HG03095 (cell line): ENCODE data around the gene GMIP.

Experiments used
- ATAC-seq: cut with Tn5 transposase; IDR thresholded peaks from one replicate; pipeline ENCODE4 v1.9.1; 2021; ENCODE audit warnings: moderate library complexity; ENCODE audit not compliant: unreplicated experiment

The GMIP gene

GRCh38 chr19:19661141-19661674 lies 17.8 kb upstream of the GMIP start:
- no peak for ATAC-seq

GRCh38 chr19:19659646-19660245 lies 16.3 kb upstream of the GMIP start:
- no peak for ATAC-seq

- no peak for ATAC-seq
Observed at GRCh38 chr19:19657397-19657783, 13.9 kb upstream of the GMIP start.

- ATAC-seq, result no peak
Observed at GRCh38 chr19:19656451-19657396, 13.3 kb upstream of the GMIP start.

GRCh38 chr19:19655641-19656343 lies 12.3 kb upstream of the GMIP start:
- ATAC-seq, result no peak

- ATAC-seq, result no peak
Observed at GRCh38 chr19:19655051-19655594, 11.7 kb upstream of the GMIP start.

- no peak for ATAC-seq
Observed at GRCh38 chr19:19654441-19654840, 11.0 kb upstream of the GMIP start.

GRCh38 chr19:19653597-19654147 lies 10.2 kb upstream of the GMIP start:
- ATAC-seq, result no peak

GRCh38 chr19:19652482-19653295 lies 9.2 kb upstream of the GMIP start:
- ATAC-seq, result no peak

- no peak for ATAC-seq
Observed at GRCh38 chr19:19651076-19651475, 7.6 kb upstream of the GMIP start.

- no peak for ATAC-seq
Observed at GRCh38 chr19:19650331-19650730, 6.9 kb upstream of the GMIP start.

GRCh38 chr19:19649580-19649995 lies 6.1 kb upstream of the GMIP start:
- ATAC-seq, result no peak

- no peak for ATAC-seq
Observed at GRCh38 chr19:19649155-19649554, 5.7 kb upstream of the GMIP start.

GRCh38 chr19:19647037-19647835 lies 3.8 kb upstream of the GMIP start:
- no peak for ATAC-seq

- ATAC-seq, result no peak
Observed at GRCh38 chr19:19645233-19645870, 1.9 kb upstream of the GMIP start.

- ATAC-seq, result no peak
Observed at GRCh38 chr19:19644054-19644388, 564 bp upstream of the GMIP start.

- ATAC-seq, result no peak
Observed at GRCh38 chr19:19642506-19643157, 825 bp downstream of the GMIP start.

- ATAC-seq, result no peak
Observed at GRCh38 chr19:19637523-19638251, 5.8 kb downstream of the GMIP start.
